Glutamatergic neuron (in vitro differentiated cells): ENCODE results near the gene CAND2. TPM values are rescaled to one million over a fixed set of nuclear protein-coding genes. Genes with fewer than 3 reads are reported as not detected.

Experiments used
- DNase-seq: peaks from one replicate; pipeline ENCODE4 v3.0.0; 2022
- H3K27ac Mint-ChIP-seq: one replicate; pipeline ENCODE4 v1.8.0; 2020; ENCODE audit warnings: mild to moderate bottlenecking, mixed read lengths, inconsistent platforms; ENCODE audit not compliant: unreplicated experiment
- H3K27me3 Mint-ChIP-seq: one replicate; pipeline ENCODE4 v1.8.0; 2020; ENCODE audit warnings: mild to moderate bottlenecking, moderate library complexity, mixed read lengths, inconsistent platforms; ENCODE audit not compliant: unreplicated experiment
- H3K36me3 Mint-ChIP-seq: one replicate; pipeline ENCODE4 v1.8.0; 2020; ENCODE audit warnings: mild to moderate bottlenecking, mixed read lengths, inconsistent platforms; ENCODE audit not compliant: unreplicated experiment
- H3K4me1 Mint-ChIP-seq: one replicate; pipeline ENCODE4 v1.8.0; 2020; ENCODE audit warnings: mild to moderate bottlenecking, low read depth, mixed read lengths, inconsistent platforms; ENCODE audit not compliant: unreplicated experiment
- H3K4me3 Mint-ChIP-seq: one replicate; pipeline ENCODE4 v1.8.0; 2020; ENCODE audit warnings: mild to moderate bottlenecking, mixed read lengths, inconsistent platforms; ENCODE audit not compliant: unreplicated experiment
- H3K9me3 Mint-ChIP-seq: one replicate; pipeline ENCODE4 v1.8.0; 2020; ENCODE audit warnings: mild to moderate bottlenecking, moderate library complexity, mixed read lengths, inconsistent platforms; ENCODE audit not compliant: unreplicated experiment
- total RNA-seq: library from RNA; stranded (reverse); fragmentation: NEBNext Ultra II Directional; extraction: Animal tissue kit (Norgen Biotek cat#: 25700); gene quantifications from one replicate; pipeline ENCODE4 v1.2.1, GENCODE V29; 2021; ENCODE audit not compliant: unreplicated experiment
- TF ChIP-seq, protein P1 (sequence below): fragments of 200-600 bp; sonication (generic); IDR thresholded peaks from one replicate; pipeline ENCODE4 v1.5.0; 2021; ENCODE audit not compliant: partially characterized antibody, unreplicated experiment

CAND2 gene
- total RNA-seq, 1 donor from 2014 or later = 8.8 TPM

DNA sequence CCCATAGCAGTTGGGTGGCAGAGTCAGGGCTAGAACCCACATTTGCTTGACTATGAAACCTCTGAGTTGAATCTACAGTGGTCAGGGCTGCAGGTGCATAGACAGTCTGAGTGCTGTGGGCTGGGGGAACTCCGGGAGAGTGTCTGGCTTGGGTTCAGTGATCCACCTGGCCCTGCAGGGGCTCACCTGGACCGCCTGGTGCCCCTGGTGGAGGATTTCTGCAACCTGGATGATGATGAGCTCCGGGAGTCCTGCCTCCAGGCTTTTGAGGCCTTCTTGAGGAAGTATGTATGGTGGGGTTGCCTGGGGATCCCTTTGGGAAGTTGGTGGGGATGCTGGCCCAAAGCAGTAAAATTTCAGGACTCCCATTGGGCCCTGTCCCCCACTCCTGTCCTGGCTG, 16.3 kb downstream of the CAND2 start:
- H3K4me1 Mint-ChIP-seq = peaks cover 3% of the 10 kb centered on the region
- H3K27ac Mint-ChIP-seq = no peak overlapping the region
- TF ChIP-seq, protein P1, sequence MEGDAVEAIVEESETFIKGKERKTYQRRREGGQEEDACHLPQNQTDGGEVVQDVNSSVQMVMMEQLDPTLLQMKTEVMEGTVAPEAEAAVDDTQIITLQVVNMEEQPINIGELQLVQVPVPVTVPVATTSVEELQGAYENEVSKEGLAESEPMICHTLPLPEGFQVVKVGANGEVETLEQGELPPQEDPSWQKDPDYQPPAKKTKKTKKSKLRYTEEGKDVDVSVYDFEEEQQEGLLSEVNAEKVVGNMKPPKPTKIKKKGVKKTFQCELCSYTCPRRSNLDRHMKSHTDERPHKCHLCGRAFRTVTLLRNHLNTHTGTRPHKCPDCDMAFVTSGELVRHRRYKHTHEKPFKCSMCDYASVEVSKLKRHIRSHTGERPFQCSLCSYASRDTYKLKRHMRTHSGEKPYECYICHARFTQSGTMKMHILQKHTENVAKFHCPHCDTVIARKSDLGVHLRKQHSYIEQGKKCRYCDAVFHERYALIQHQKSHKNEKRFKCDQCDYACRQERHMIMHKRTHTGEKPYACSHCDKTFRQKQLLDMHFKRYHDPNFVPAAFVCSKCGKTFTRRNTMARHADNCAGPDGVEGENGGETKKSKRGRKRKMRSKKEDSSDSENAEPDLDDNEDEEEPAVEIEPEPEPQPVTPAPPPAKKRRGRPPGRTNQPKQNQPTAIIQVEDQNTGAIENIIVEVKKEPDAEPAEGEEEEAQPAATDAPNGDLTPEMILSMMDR = no peak
- no peaks in the 10 kb centered on the region for H3K36me3 Mint-ChIP-seq
- H3K27me3 Mint-ChIP-seq = peaks cover 6% of the 10 kb centered on the region
- no peak overlapping the region for H3K4me3 Mint-ChIP-seq
- peaks cover 6% of the 10 kb centered on the region for H3K9me3 Mint-ChIP-seq
- no peak for DNase-seq

DNA sequence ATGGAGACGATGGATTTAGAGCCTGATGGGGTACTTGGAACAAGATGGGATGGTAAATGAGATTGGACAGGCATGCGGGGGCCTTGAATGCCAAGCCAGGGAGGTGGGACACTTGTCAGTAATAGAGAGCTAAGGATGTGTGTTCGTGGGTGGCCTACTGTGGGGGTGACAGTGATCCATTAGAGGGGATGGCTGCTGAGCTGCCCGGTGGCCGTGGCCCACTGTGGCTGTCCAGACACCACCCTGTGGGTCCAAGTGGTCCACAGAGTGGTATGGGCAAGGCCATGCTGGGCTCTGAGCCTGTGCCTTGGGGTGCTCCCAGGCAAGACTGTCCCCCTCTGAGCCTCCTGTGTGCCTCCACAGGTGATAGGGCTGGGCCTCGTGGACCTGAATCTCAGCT, 17.5 kb downstream of the CAND2 start:
- H3K4me3 Mint-ChIP-seq = no peak overlapping the region
- peaks cover 6% of the 10 kb centered on the region for H3K9me3 Mint-ChIP-seq
- no peak overlapping the region for H3K27ac Mint-ChIP-seq
- peaks cover 6% of the 10 kb centered on the region for H3K27me3 Mint-ChIP-seq
- TF ChIP-seq, protein P1 = no peak
- no peaks in the 10 kb centered on the region for H3K36me3 Mint-ChIP-seq
- no peak for DNase-seq
- peaks cover 3% of the 10 kb centered on the region for H3K4me1 Mint-ChIP-seq

DNA sequence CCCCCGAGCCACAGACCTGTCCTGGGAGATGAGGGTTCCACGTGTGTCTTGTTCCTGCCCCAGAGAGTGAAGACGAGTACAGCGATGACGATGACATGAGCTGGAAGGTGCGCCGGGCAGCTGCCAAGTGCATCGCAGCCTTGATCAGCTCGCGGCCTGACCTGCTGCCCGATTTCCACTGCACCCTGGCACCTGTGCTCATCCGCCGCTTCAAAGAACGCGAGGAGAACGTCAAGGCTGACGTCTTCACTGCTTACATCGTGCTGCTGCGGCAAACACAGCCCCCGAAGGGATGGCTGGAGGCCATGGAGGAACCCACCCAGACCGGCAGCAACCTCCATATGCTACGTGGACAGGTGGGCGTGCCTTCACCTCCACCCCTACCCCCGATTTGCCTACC, 18.6 kb downstream of the CAND2 start:
- Mint-ChIP-seq H3K27me3 (peaks cover 2% of the 10 kb centered on the region), H3K4me3 (no peak overlapping the region), H3K27ac (no peak overlapping the region), H3K9me3 (peaks cover 6% of the 10 kb centered on the region), H3K36me3 (no peaks in the 10 kb centered on the region), H3K4me1 (peaks cover 3% of the 10 kb centered on the region)
- TF ChIP-seq, protein P1 = no peak
- no peak for DNase-seq

DNA sequence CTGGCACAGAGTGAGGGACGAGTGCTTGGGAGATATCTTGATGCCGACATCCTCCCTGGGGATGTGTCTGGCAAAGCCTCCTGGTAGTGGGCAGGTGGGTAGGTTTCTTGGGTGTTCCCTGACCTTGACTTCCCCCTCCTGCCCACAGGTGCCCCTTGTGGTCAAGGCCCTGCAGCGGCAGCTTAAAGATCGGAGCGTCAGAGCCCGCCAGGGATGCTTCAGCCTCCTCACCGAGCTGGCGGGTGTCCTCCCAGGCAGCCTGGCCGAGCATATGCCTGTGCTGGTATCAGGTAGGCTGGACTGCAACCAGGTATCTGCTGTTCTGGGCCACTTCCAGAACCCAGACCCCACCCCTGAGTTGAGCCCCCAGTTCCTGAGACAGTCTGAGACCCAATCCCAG, 19.2 kb downstream of the CAND2 start:
- no peak for DNase-seq
- H3K36me3 Mint-ChIP-seq = no peaks in the 10 kb centered on the region
- H3K27me3 Mint-ChIP-seq = peaks cover 2% of the 10 kb centered on the region
- no peak overlapping the region for H3K27ac Mint-ChIP-seq
- TF ChIP-seq, protein P1 = no peak
- peaks cover under 1% of the 10 kb centered on the region for H3K4me1 Mint-ChIP-seq
- H3K4me3 Mint-ChIP-seq = no peak overlapping the region
- peaks cover 5% of the 10 kb centered on the region for H3K9me3 Mint-ChIP-seq

DNA sequence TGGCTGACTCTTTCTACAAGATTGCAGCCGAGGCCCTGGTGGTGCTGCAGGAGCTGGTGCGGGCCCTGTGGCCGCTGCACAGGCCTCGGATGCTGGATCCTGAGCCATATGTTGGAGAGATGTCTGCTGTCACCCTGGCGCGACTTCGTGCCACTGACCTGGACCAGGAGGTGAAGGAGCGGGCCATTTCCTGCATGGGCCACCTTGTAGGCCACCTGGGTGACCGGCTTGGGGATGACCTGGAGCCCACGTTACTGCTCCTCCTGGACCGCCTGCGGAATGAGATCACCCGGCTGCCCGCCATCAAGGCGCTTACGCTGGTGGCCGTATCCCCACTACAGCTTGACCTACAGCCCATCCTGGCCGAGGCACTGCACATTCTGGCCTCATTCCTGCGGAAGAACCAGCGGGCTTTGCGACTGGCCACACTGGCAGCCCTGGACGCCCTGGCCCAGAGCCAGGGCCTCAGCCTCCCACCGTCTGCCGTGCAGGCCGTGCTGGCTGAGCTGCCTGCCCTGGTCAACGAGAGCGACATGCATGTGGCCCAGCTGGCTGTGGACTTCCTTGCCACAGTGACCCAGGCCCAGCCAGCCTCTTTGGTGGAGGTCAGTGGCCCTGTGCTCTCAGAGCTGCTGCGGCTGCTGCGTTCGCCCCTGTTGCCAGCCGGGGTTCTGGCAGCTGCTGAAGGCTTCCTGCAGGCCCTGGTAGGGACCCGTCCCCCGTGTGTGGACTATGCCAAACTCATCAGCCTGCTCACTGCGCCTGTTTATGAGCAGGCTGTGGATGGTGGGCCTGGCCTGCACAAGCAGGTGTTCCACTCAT, 20.3 kb downstream of the CAND2 start:
- Mint-ChIP-seq H3K36me3 (no peaks in the 10 kb centered on the region), H3K4me3 (no peak overlapping the region), H3K9me3 (peaks cover 4% of the 10 kb centered on the region), H3K27me3 (peaks cover 2% of the 10 kb centered on the region), H3K27ac (no peak overlapping the region), H3K4me1 (no peaks in the 10 kb centered on the region)
- no peak for DNase-seq
- TF ChIP-seq, protein P1 = no peak
